Inferior parietal cortex (tissue), 1 donor: Measurements from ENCODE around the gene HGS.
"Not testable (repeated sequence)": the region's sequence is repeated elsewhere in the genome, so short reads cannot be mapped to it uniquely, and the experiment has no call there.

ENCODE experiments used
- DNase-seq: peaks from one replicate; pipeline ENCODE4 v3.0.0-alpha.2; 2016; ENCODE audit errors: extremely low spot score

The HGS gene

DNA sequence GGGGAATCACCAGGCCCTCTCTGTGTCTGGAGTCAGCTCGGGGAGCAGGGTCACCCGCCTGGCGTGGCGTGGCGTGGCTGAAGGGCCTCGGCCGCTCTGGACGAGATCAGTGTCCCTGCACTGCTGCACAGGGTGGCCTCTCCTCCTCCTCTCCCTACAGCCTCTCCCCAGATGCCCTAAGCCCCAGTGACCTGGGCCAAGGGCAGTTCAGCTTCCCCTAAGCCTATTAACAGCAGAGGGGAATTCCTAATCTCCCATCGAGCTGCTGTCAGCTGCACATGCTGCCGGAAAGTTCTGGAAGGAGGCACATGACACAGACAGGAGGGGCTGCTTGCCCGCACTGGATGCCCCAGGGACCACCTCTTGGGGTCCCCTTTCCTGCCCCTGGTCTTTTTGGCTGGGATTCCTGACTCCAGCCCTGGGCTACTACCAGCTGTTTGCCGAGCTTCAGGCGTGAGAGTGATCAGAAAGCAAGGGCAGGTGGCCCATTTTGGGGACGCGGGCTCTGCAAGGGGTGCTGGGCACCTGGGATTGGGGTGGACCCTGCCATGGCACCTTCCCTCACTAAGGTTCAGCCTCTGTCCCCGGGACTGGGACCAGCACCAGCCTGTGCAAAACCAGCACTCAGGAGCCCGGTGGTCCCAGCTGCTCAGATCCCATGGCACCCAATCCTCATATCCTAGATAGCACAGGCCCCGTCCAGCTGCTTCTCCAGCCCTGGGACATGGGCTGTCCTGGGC is 28.3 kb upstream of the HGS start:
- DNase-seq, result no peak

DNA sequence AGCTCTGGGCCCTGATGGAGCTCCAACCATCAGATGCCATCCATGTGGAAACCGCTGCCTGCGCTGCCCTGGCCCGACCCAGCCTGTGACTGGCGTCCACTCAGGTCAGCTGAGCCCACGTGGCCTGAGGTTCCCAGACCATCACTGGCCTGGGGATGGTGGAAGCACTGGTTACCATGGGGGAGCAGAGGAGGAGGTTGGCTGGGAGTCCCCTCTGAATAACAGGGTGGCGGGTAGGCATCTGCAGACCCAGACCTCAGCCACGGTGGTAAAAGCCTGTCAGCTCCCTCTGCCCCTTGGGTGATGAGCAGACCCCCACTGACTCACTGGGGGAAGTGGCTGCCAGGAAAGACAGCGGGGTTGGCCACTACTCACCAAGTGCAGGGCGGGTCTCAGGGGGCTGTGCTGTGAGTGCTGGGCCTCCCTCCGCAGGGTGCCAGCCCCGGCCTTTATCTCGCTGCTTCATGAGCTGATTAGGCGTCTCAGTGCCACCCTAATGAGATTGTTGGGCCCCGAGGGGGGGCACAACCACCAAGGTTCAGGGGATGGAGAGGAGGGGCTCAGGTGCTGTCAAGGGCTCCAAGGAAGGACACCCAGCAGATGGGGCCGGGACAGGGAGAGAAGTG is 27.6 kb upstream of the HGS start, which contains the start of gene PDE6G:
TSS of gene PDE6G (minus strand) at position 425 of the 626 bp plus-strand sequence. CDS start 3,237 bp downstream, outside the sequence.
- DNase-seq, result no peak

DNA sequence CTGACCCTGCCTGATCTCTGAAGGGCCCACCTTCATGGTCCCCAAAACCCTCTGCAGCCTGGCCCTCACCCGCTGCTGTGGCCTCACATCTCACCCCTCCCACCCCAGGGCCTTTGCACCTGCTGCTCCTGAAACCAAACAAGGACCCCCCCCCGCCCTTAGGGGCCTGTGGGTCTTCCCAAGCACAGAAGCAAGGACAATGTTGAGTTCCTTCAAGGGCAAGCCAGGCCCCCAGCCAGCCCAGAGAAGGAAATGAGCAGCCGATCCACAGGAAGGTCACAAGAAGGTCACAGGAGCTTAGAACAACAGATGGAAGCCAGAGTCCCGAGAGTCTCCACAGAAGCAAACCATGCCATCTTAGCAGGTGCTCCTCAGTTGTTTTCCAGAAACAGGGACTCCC is 27.0 kb upstream of the HGS start:
- no peak for DNase-seq

DNA sequence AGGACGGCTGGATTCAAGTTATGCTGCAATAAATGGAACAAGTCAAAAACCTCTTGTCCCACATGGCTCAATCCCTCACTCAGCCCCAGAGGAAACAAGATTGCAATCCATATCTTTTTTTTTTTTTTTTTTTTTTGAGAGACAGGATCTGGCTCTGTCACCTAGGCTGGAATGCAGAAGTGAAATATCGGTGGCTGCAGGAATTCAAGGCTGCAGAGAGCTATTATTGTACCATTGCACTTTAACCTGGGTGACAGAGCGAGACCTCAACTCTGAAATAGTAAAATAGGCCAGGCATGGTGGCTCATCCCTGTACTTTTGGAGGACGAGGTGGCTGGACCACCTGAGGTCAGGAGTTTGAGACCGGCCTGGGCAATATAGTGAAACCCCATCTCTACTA is 24.8 kb upstream of the HGS start:
- no peak for DNase-seq

DNA sequence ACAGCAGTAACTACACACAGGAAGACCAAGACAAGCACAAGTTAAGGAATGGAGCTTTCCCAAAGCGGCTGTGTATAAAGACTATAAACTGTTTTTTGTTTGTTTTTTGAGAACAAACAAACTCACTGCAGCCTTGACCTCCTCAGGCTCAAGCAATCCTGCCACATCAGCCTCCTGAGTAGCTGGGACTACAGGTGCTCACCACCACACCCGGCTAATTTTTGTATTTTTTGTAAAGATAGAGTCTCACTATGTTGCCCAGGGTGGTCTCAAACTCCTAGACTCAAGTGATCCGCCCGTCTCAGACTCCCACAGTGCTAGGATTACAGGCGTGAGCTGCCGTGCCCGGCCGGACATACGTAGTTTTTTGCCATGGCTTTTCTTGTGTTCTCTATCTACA is 23.4 kb upstream of the HGS start:
- no peak for DNase-seq

DNA sequence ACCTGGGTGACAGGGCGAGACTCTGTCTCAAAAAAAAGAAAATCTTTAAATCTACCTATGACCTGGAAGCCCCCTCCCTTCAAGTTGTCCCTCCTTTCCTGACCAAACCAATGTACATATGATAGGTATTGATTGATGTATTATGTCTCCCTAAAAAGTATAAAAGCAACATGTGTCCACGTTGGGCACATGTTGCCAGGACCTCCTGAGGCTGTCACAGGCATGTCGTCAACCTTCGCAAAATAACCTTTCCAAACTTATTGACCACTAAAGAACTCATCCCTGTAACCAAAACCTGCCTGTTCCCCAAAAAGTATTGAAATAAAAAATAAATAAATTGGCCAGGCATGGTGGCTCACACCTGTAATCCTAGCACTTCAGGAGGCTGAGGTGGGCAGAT is 21.8 kb upstream of the HGS start:
- no peak for DNase-seq

DNA sequence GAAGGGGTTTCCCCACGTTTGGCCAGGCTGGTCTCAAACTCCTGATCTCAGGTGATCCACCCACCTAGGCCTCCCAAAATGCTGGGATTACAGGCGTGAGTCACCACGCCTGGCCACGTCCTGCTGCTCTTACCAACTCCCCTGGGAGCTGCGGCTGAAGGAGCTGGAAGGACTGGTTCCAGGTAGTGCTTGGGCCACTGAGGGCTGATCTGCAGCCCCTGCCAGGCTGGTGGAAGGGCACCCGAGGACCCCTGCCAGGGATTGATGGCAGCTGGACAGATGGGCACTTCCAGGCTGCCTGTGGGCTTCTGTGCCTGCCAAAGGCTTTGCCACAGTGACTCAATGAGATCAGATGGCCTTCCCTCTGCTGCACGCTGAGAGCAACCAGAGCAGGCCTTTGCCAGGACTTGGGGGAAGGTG is 19.8 kb upstream of the HGS start:
- no peak for DNase-seq

DNA sequence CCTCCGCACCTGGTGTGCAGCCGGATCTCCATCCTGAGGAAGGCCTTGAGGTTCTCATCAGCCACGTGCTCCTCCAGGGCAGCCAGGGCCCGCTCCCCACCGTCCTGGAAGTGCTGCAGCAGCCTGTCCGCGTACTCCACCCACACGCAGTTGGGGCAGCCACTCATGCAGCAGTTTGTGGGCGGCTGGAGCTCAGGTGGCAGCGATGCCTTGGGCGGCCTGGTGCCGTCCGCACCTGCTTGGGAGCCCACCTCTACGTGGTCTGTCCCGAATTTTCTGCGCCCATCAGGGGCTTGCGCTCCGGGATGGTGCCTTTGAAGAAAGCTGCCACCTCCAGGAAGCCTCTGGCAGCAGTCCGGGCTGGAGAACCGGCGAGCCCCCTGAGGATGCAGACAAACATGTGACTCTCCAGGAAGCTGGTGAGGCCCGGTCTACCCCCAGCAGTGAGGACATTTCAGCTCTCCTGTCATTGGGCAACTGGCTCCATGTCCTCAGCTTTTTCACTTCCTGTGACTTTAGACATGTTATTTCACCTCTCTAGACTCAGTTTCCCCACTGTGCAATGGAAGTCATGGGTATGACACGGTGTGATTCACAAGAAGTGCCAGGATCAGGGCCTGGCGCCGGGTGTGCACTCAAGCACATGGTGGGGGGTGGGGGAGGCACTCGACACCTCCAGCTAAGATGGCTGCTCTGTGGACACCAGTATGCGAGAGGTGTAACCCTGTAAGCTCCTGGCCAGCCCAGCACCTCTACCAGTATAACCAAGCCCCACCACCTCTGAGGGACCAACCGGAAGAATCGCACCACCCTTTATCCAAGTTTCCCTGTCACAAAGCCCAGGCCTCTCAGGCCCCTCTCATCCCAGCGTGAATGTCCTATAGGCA is 18.4 kb upstream of the HGS start:
- DNase-seq, result no peak

GRCh38 chr17:81666092-81666341 is 17.8 kb upstream of the HGS start:
- DNase-seq, result no peak

DNA sequence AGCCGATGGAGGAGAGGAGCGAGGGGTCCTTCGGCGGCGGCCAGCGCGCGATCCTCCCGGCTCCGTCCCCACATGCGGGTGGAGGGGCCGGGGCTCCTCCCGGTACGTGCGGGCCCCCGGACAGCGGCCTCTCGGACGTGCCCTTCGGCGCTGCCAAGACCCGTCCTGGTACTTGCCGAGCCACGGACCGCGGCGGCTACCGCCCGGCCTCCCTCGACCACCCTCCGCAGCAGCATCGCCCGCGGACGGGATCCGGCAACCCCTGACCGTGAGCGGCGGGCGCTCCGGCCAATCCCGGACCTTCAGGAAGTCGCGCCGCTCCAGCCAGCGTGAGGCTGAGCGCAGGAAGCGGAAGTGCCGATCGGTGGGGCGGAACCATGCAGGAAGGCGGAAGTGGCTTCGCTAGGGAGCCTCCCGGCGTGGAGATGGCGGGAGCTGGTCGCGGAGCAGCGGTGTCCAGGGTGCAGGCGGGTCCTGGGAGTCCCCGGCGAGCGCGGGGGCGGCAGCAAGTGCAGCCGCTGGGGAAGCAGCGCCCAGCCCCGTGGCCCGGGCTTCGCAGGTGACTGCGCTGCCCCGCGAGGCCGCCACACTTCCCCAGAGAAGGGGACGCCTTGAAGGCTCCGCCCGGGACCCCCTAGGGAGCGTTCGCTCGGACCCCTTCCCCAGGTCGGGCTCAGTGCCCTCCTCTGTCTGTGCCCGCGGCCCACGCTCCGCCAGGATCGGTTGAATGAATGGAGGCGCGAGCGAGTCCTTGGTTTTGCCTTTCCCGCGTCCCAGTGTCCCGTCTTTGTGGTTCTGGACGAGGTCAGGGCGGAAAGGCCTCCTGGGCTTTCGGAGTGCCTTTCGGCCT is 17.2 kb upstream of the HGS start, which contains the start of the genes CCDC137 and OXLD1:
TSS of gene CCDC137 (plus strand) at position 396 of the 850 bp plus-strand sequence. CDS start at position 426, 30 bp downstream.
TSS of gene OXLD1 (minus strand) at position 264 of the 850 bp plus-strand sequence. CDS start at position 236, 28 bp downstream.
- peak; percentile 97 for DNase-seq

DNA sequence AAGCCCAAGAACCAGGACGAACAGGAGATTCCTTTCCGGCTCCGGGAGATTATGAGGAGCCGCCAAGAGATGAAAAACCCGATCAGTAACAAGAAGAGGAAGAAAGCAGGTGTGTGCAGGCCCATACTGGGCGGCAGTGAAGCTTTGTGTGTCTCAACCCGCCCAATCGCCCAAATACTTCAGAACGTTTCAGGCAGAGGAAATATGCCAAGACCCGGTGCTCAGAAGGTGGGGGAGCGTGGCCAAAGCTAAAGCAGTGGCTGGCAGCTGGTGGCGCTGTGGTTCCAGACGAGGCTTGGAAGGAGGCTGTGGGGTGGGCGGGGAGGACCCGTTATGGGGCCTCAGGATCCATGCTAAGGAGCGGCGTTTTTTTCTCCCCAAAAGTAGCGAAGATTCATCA is 16.1 kb upstream of the HGS start:
- DNase-seq, result no peak

DNA sequence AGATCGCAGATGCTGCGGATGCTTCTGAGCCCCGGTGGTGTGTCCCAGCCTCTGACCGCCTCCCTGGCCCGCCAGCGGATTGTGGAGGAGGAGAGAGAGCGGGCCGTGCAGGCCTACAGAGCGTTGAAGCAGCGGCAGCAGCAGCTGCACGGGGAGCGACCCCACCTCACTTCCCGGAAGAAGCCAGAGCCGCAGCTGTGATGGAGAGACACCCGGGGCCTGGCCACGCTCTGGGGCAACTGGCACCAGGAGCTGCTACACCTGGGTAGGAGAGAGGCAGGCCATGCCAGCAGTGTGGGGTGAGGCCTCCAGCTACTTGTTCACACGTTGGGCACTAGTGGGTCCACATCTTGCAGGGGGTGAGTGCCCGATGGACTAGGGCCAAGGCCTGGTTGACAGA is 11.3 kb upstream of the HGS start:
- DNase-seq, result no peak

GRCh38 chr17:81672954-81673353 is 10.9 kb upstream of the HGS start:
- no peak for DNase-seq

DNA sequence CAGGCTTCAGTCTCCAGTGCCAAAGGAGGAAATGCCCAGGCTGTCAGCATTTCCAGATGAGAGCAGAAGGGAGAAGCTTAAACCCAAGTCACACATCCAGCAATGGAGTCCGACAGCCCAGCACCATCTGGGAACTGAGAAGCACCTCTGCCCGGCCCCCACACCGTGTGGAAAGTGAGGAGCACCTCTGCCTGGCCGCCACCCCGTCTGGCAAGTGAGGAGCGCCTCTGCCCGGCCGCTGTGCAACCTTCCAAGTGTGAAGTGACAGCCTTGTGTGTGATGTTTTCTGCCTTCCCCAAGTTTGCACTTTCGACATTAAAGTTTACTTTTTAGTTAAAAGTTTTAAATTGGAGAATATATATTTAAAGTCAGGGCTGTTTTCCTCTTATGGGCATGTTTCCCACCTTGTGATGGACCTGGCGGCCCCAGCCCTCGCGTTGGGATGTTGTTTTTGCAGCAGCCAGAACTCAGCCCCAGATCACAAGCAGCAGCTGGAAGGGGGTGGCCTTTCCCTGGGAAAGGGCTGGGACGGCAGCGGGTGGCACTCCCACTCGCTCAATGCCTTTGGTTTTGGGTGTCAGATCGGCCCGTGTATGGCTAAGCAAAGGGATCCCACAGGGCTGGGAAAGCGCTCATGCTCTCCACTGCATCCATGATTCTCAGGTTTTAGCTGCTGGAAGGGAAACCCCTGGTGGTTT is 10.1 kb upstream of the HGS start:
- no peak for DNase-seq

GRCh38 chr17:81675515-81676221 is 8.1 kb upstream of the HGS start:
- not testable (repeated sequence) for DNase-seq

GRCh38 chr17:81676906-81677305 is 6.9 kb upstream of the HGS start:
- DNase-seq, result no peak

GRCh38 chr17:81680150-81680549 is 3.7 kb upstream of the HGS start:
- no peak for DNase-seq

GRCh38 chr17:81681672-81682071 is 2.1 kb upstream of the HGS start:
- no peak for DNase-seq

DNA sequence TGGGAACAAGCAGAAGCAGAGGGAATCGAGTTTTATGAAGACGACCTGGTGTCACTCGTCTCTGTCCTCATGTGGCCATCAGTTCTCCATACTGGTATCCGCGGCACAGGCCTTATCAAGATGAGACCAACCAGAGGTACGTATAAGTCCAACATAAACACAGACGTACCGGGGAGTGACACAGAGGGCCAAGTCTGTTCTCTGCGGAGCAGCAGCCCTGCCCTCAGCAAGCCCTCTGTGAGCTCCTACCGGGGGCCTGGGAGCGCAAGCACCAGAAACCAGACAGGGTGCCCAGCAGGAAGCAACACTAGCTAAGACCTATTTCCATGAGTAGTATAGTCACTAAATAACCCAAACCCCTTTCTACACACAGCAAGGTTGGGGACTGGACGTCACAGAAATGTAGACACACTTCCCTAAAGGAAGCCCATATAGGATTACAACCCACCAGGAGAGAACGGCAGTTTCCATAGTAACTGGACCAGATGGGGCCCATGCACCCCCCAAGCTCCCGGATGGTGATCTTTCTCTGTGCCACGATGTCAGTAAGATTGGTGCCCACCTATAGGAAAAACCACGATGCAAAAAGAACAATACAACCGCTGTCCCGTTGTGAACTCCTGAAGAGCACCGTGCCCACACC is 1.1 kb upstream of the HGS start:
- no peak for DNase-seq

DNA sequence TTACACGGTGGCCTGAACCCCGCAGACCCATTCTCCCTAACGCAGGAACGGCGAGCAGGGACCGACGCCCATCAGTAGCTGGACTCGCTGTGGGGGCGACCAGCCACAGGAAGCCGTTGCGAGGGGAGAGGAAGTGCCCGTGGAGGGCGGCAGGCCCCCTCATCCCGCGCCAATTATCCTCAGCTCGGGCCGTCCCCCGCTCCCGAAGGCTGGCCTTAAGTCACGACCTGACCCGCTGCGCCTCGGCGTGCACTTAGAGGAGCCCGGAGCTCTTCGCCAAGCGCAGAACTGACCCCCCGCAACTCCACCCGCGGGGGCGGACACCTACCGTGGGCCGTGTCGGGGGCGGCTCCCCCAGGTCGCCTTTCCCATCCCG is 615 bp upstream of the HGS start:
- DNase-seq, result peak; percentile 20
